Bronchial epithelial cell (primary cell): ENCODE results near the gene KAT6B. TPM values are rescaled to one million over a fixed set of nuclear protein-coding genes. Genes with fewer than 3 reads are reported as not detected.

Experiments used
- DNase-seq: peaks from one replicate; pipeline ENCODE4 v3.0.0-alpha.2; 2010; ENCODE audit warnings: low read depth
- FAIRE-seq: peaks from 2 replicates; lab custom pipeline; 2011; peaks lifted over from hg19 to GRCh38; lab: Jason Lieb, UNC
- H3K27me3 ChIP-seq: 2 replicates; pipeline ENCODE4 v1.5.1; 2011; ENCODE audit warnings: low read length; ENCODE audit not compliant: control insufficient read depth, insufficient read depth
- H3K36me3 ChIP-seq: 2 replicates; pipeline ENCODE4 v1.5.1; 2011; ENCODE audit warnings: low read length; ENCODE audit not compliant: control insufficient read depth, insufficient read depth
- H3K4me3 ChIP-seq: 2 replicates; pipeline ENCODE4 v1.5.1; 2011; ENCODE audit warnings: mild to moderate bottlenecking, low read depth, low read length, control low read depth
- CTCF ChIP-seq: IDR thresholded peaks from 2 replicates; pipeline ENCODE4 v1.5.1; 2011; ENCODE audit warnings: mild to moderate bottlenecking, moderate library complexity, low read length, control low read depth, inconsistent platforms; ENCODE audit not compliant: insufficient read depth, severe bottlenecking
- total RNA-seq: library from RNA; depleted of rRNA; stranded (reverse); fragments of >200 nt; gene quantifications from 2 replicates; pipeline ENCODE4 v1.2.1, GENCODE V29; 2014

The KAT6B gene
- total RNA-seq, 1 donor from 2014 or later: 8.7 TPM

GRCh38 chr10:75030371-75030770 is 204.0 kb downstream of the KAT6B start:
- DNase-seq (no peak), FAIRE-seq (no peak)
- no peak overlapping the region for H3K4me3 ChIP-seq
- H3K27me3 ChIP-seq: no peaks in the 10 kb centered on the region
- no peak for TF ChIP-seq CTCF
- peaks cover 3% of the 10 kb centered on the region for H3K36me3 ChIP-seq

GRCh38 chr10:75032119-75032518 is 205.7 kb downstream of the KAT6B start:
- Histone ChIP-seq H3K36me3 (peaks cover 3% of the 10 kb centered on the region), H3K4me3 (no peak overlapping the region), H3K27me3 (no peaks in the 10 kb centered on the region)
- FAIRE-seq (no peak), DNase-seq (no peak)
- no peak for TF ChIP-seq CTCF

DNA sequence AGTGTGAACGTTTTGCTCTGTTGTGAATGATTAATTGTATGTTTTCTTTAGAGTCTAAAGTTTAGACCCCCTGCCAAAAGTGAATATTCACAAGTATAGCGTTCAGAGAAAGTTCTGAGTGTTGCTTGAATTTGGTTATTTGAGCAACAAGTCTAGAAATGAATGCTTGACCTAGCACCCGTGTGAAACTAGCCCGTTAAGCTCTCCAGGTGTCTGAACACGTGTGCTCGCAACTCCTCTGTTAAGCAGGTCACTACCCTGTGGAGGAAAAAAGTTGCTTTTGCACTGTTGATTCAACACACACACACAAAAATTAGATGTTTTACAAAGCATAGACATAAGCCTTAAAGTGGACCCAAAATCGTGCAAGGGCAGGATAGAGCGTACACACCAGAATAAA is 206.4 kb downstream of the KAT6B start:
- DNase-seq (no peak), FAIRE-seq (no peak)
- no peaks in the 10 kb centered on the region for H3K27me3 ChIP-seq

GRCh38 chr10:75033399-75034130 is 207.2 kb downstream of the KAT6B start:
- H3K36me3 ChIP-seq: peaks cover 3% of the 10 kb centered on the region
- H3K4me3 ChIP-seq: no peak overlapping the region
- DNase-seq (no peak), FAIRE-seq (no peak)
- no peaks in the 10 kb centered on the region for H3K27me3 ChIP-seq
- no peak for TF ChIP-seq CTCF

More for the DNA sequence above, 206.4 kb downstream of the KAT6B start:
- Histone ChIP-seq H3K4me3 (no peak overlapping the region), H3K36me3 (peaks cover 3% of the 10 kb centered on the region)
- no peak for TF ChIP-seq CTCF

- DNase-seq (peak; percentile 39), FAIRE-seq (no peak)
- Histone ChIP-seq H3K36me3 (peaks cover 3% of the 10 kb centered on the region), H3K27me3 (no peaks in the 10 kb centered on the region), H3K4me3 (no peak overlapping the region)
- TF ChIP-seq CTCF: no peak
Observed at GRCh38 chr10:75034131-75034512, 207.7 kb downstream of the KAT6B start.
